ENCODE data around the gene CYP4B1. TPM values are rescaled to one million over a fixed set of nuclear protein-coding genes. Genes with fewer than 3 reads are reported as not detected.

Gene CYP4B1
- total and polyA plus RNA-seq, 2 experiments from 2014 or later: 0.25 to 0.67 TPM

GRCh38 chr1:46769028-46769740 is 29.7 kb upstream of the CYP4B1 start:
- Histone ChIP-seq H3K36me3 (replicated peaks; ENCODE audit: insufficient read depth, low read depth) (no peaks in the 10 kb centered on the region), H3K79me2 (no peaks in the 10 kb centered on the region), H4K20me1 (ENCODE audit: insufficient read depth, poor library complexity, severe bottlenecking) (no peaks in the 10 kb centered on the region), H3K4me3 (no peak overlapping the region), H3K9me3 (ENCODE audit: low read depth) (no peaks in the 10 kb centered on the region), H3K9me2 (replicated peaks; ENCODE audit: insufficient read depth) (no peaks in the 10 kb centered on the region), H3K4me2 (no peak overlapping the region), H2AFZ (no peak overlapping the region), H3K27me3 (no peaks in the 10 kb centered on the region), H3K27ac (no peak overlapping the region), H3K4me1 (ENCODE audit: insufficient read depth) (peaks cover 5% of the 10 kb centered on the region)
- TF ChIP-seq EZH2 (IDR thresholded peaks at IDR 0.05; ENCODE audit: borderline replicate concordance): no peak
- TF ChIP-seq EZH2phosphoT487 (IDR thresholded peaks at IDR 0.05; ENCODE audit: low read depth, severe bottlenecking, unreplicated experiment): no peak
- no peak for TF ChIP-seq CTCF (IDR thresholded peaks at IDR 0.05; ENCODE audit: poor library complexity)
- DNase-seq (ENCODE audit: low spot score): no peak

DNA sequence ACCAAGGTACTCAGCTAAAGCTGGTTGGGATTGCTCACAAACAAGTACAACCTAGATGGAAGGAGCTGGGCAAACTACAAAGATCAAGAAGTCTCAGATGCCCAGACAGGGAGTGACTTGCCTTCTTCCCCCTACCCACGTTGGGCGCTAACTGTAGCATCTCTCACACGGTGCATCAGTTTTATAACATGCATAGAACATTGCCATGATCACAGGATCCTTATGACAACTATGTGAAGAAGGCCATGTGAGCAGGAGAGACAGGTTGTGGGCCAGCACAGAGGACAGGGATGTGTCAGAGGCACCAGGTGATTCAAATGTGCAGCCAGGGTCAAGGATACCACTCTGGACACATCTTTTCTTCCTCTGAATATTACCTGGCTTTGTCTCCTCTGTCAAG is 28.3 kb upstream of the CYP4B1 start:
- H2AFZ ChIP-seq: no peak overlapping the region
- no peak for DNase-seq (ENCODE audit: low spot score)
- no peaks in the 10 kb centered on the region for H3K27me3 ChIP-seq
- no peak overlapping the region for H3K4me3 ChIP-seq
- H3K27ac ChIP-seq: no peak overlapping the region
- H3K79me2 ChIP-seq: no peaks in the 10 kb centered on the region
- no peaks in the 10 kb centered on the region for H3K9me3 ChIP-seq (ENCODE audit: low read depth)
- no peaks in the 10 kb centered on the region for H3K4me1 ChIP-seq (ENCODE audit: insufficient read depth)
- H3K9me2 ChIP-seq (replicated peaks; ENCODE audit: insufficient read depth): no peaks in the 10 kb centered on the region
- no peaks in the 10 kb centered on the region for H3K36me3 ChIP-seq (replicated peaks; ENCODE audit: insufficient read depth, low read depth)
- no peaks in the 10 kb centered on the region for H4K20me1 ChIP-seq (ENCODE audit: insufficient read depth, poor library complexity, severe bottlenecking)
- no peak for TF ChIP-seq CTCF (IDR thresholded peaks at IDR 0.05; ENCODE audit: poor library complexity)
- no peak for TF ChIP-seq EZH2phosphoT487 (IDR thresholded peaks at IDR 0.05; ENCODE audit: low read depth, severe bottlenecking, unreplicated experiment)
- no peak for TF ChIP-seq EZH2 (IDR thresholded peaks at IDR 0.05; ENCODE audit: borderline replicate concordance)
- WGBS (ENCODE audit: low lambda C conversion rate, missing lambda C conversion rate): 92% methylated on average over 3 of the region's 3 CpGs
- no peak overlapping the region for H3K4me2 ChIP-seq

GRCh38 chr1:46772571-46772970 is 26.3 kb upstream of the CYP4B1 start:
- Histone ChIP-seq H3K27ac (no peak overlapping the region), H3K4me1 (ENCODE audit: insufficient read depth) (no peaks in the 10 kb centered on the region), H3K4me2 (no peak overlapping the region), H2AFZ (no peak overlapping the region), H3K27me3 (no peaks in the 10 kb centered on the region), H3K79me2 (no peaks in the 10 kb centered on the region), H3K9me2 (replicated peaks; ENCODE audit: insufficient read depth) (no peaks in the 10 kb centered on the region), H3K36me3 (replicated peaks; ENCODE audit: insufficient read depth, low read depth) (no peaks in the 10 kb centered on the region), H4K20me1 (ENCODE audit: insufficient read depth, poor library complexity, severe bottlenecking) (no peaks in the 10 kb centered on the region), H3K4me3 (no peak overlapping the region), H3K9me3 (ENCODE audit: low read depth) (no peaks in the 10 kb centered on the region)
- TF ChIP-seq EZH2phosphoT487 (IDR thresholded peaks at IDR 0.05; ENCODE audit: low read depth, severe bottlenecking, unreplicated experiment): no peak
- TF ChIP-seq EZH2 (IDR thresholded peaks at IDR 0.05; ENCODE audit: borderline replicate concordance): no peak
- TF ChIP-seq CTCF (IDR thresholded peaks at IDR 0.05; ENCODE audit: poor library complexity): no peak
- no peak for DNase-seq (ENCODE audit: low spot score)
- 65% methylated on average over 1 of the region's 1 CpG for WGBS (ENCODE audit: low lambda C conversion rate, missing lambda C conversion rate)

Measured in hepatocyte (in vitro differentiated cells).